Activated CD4-positive, alpha-beta T cell treated with anti-CD3 and anti-CD28 coated beads, Interleukin-2, amount 50 U/mL, for 48 hours (primary cell): ENCODE results near the gene SIAH1.

ENCODE experiments used
- DNase-seq, 2 experiments: peaks; one replicate each; pipeline ENCODE4 v3.0.0-alpha.2; 2020

The SIAH1 gene

DNA sequence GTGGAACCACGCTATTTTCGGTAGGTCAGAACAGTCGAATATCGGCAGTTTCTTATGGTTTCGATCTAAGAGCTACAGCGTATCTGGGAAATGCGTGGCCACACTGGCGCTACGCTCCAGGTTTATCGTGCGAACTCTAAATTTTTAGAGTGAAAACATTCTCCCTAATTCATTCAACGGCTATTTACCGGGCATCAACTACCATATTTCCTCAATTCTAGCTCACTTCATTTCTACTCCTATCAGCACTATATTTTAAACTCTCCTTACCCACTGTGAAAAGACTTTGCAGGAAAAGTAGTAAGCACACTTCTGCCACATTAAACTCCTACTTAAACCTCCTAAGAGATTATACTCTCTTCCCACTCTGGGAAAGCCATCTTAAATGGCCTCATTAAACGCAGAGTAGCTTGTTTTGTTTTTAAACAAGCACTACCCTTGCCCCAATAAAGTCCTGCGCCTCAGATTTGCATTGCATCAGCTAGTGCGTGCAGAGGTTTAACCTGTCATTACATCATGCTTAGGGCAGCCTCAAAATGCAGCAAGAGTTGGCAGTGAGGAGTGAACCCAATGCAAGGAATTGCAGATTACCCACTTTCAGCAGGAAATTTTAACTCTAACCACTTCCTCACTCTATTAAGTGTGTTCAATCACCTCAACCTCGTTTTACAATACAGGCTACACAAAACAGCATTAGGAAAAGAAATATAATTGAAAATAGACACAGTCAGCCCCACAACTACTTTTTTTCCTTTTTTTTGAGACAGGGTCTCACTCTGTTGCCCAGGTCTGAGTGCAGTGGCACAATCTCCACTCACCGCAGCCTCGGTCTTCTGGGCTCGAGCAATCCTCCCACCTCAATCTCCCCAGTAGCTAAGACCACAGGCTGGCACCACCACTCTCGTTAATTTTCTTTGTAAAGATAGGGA lies 18.8 kb downstream of the SIAH1 start:
- DNase-seq = peak; percentile 50

DNA sequence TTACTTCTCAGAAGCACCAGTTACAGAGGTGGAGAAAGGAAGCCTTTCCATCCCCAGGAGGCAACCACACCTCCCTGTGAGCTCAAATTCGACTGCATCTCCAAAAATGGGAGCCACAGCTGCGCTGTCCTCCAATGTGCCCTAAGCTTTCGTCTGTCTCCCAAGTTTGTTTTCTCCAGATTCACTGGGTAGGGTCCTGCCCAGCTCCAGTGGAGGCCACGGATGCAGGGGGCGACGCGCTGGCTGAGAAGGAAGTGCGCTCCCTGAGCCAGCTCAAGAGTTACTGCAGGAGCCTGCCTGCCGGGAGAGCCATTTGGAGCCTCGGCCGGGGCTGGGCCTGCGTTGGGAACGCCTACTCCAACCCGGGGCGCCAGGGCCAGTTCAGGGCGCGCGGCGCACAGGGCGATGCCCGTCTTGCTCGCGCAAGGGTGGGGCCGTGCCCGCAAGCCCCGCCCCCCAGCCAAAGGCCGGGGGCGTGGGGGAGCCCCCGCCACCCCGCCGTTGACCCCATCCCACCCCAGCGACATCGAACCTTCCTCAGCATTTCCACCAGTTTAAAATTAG lies 19.5 kb downstream of the SIAH1 start:
- peak; percentile 83 to 87 for DNase-seq

DNA sequence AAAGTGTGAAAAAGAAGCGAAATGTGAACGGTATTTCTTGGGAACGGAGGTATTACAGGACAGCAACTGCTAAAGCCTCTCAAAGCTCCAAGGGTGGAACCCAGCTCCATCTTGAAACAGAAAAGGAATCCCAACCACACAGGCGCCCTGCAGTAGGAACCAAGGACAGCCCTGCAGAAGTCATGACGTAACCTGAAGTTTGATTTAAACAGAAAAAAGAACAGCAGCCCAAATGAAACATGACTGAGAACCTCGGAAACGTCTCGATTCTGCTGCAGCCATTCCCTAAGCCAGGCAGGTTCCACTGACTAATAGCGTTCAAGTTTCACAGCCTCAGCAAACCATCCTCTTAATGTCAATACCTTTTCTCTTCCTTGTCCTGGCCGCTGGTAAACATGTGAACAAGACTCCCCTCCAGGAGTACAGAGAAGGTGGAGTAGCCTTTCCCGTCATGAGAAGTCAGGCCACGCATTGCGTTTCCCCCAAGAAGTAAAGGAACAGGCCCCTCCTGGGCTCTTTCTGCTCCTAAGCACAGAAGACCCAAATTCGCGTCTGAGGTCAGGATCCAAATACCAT lies 20.1 kb downstream of the SIAH1 start:
- DNase-seq = peak in 1 of 2 experiments; percentile 6

DNA sequence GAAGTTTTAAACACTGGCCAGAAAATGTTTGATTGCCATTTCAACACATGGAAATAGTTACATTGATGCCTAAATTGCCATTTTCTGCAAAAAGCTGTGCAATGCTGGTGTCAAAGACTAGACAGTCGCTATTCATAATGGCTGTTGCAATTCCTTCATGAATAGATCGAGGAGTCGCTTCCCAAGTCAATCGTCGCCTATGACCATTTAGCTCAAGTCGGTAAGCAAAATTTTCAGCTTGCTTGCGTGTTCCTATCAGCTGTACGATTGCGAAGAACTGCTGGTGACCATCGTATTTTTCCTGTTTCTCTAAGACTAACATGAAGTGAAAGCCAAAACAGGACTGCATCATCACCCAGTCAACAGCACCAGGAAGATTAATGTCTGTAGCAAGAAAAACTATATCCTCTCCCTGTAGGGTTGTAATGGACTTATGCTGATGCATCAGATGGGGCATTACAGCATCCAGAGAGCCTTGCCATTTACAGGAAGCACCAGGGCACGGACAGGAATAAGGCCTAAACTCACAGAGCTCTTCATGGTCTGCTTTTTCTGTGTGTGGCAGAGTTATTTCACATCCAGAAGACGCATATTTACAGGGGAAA lies 23.6 kb downstream of the SIAH1 start:
- no peak for DNase-seq

DNA sequence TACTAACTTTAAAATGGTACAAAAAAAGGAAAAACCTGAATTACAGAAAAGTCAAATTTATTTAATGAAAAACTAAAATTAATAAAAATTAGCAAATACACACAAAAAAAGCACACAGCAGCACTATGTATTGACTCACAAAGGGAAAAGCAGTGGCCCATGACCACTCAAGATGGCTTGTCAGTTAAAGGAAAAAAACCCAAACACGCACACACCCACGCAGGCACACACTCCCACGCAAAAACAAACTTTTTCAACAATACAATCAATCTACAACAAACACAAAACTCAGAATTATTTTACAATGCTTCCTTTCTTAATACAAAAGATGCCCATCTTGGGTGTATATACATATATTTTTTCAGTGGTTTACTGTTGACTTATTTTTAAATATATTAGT lies 24.2 kb downstream of the SIAH1 start:
- DNase-seq = no peak

DNA sequence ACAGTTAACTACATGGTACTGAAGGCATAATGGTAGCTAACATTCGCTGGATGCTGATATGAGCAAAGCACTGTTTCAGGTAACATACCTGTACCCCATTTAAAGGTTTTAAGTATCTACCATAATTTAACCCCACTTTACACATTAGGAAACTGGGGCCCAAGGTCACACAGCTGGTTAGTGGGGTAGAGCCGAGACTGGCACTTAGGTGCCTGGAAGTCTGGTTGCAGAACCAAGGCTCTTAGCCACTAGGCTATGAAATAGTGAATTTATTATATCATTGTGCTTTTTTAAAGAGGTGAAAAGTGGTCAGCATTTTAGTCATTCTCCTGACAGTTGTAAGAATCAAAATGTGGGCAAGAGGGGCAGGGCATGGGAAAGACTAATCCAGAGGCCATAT lies 25.2 kb downstream of the SIAH1 start:
- DNase-seq = no peak

DNA sequence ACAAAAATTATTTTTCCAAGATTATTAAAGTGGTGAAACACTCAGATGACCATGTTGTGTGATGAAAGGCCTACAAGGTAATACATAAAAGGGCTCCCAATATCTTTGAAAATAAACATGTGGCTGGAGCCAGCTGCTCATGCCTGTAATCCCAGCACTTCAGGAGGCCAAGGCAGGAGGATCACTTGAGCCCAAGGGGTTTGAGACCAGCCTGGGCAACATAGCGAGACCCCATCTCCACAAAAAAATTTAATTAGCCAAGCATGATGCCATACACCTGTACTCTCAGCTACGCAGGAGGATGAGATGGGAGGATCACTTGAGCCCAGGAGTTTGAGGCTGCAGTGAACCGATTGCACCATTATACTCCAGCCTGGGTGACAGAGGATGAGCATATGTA lies 26.8 kb downstream of the SIAH1 start:
- DNase-seq = no peak

DNA sequence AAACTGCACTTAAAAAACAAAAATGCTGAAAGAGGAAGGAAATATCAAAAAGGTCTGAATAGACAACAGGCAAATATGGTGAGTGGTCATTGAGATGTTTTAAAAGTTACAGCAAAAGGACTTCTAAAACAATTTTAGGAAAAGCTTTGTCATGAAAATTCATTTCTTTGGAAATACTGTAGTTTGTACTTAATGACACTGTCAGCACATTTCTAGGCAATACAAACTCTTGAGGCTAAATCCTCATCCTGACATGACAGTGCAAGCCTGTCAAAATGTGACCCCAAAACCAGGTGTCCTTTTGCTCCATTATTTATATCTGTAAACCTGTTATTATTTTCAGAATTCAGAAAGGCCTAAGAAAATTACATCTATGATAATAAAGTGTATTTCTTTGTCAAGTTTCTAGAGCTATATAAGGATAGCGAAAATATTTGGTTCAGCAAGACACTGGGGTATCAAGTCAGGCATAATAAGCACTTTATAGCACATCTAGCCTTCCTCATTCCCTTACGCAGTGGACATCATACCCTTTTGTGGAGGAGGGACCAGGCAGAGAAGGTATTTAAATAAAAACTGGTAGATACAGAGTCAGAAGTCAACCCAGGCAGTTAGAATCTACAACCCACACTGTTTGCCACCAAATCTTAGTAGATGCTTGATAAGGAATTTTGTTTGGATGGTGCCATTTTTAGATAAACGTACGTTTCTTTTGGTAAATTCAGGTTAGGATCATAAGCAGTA lies 28.4 kb downstream of the SIAH1 start:
- no peak for DNase-seq

DNA sequence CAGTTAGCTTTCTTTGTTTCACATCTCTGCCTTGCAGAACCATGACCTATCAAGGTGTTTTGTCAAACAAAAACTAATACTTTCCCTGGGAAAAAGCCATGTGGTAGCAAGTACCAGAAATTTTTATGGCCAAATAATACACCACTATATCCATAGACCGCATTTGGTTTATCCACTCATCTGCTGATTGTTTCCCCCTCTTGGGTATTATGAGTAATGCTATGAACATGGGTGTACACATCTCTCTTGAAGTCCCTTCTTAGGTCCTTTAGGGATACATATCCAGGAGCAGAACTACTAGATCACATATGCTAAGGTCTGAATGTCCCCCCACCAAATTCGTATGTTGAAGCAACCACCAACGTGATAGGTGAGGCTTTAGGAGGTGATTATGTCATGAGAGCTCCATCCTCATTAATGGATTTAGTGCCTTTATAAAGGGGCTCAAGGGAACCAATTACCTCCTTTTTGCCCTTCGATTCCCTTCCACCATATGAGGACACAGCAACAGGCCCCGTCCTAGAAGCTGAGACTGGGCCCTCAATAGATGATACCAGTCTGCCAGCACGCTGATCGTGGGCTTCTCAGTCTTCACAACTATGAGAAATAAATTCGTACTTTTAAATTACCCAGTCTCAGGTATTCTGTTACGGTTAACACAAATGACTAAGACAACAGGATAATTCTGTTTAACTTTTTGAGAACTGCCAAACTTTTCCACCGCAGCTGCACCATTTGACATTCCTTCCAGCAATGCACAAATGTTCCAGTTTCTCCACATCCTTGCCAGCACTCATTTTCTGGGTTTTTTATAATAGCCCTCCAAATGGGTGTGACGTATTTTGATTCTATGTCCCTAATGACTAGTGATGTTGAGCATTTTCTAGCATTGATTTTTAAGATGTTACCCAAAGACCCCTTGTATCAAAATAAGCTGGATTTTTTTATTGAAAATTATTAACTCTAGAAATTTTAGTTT lies 30.0 kb downstream of the SIAH1 start:
- DNase-seq = no peak

DNA sequence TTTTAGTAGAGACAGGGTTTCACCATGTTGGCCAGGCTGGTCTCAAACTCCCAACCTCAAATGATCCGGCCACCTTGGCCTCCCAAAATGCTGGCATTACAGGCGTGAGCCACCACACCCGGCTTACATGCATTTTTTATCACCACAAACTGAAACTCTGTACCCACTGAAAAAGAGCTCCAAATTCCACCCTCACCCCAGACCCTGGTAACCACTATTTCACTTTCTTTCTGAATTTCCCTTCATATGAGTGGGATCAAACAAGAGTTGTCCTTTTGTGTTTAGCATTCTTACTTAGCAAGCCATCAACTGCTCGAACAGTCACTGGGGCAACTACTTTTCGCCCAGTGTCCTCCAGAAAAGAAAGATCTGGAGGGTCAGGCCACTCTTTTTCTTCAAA lies 30.8 kb downstream of the SIAH1 start:
- DNase-seq = peak; percentile 8 to 23

DNA sequence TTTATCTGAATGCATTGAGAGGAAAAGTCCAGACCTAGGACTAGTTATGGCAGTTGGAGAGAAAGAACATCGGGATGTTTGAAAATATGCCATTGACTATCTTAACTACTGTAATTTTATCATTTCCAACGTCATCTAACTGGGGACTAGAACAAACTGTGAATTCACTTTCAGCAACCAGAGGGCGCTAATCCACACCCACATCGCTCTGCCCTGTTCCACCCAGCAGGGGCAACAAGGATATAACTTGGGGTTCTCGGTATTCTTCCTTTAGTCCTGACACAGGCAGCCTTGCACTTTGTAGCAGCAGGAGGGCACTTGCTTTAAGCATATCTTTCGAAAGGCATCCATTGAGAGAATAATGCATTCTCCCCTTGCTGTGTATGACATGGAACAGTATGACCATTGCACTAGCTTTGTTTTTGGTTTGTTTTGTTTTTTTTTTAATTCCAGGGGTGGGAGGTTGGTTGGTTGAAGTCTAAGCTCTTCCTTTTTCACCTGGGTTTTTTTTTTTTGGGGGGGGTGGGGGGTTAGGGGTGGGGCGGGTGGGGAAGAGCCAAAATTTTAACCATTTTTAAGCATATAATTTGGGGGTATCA lies 31.5 kb downstream of the SIAH1 start:
- DNase-seq = peak; percentile 54 to 59

DNA sequence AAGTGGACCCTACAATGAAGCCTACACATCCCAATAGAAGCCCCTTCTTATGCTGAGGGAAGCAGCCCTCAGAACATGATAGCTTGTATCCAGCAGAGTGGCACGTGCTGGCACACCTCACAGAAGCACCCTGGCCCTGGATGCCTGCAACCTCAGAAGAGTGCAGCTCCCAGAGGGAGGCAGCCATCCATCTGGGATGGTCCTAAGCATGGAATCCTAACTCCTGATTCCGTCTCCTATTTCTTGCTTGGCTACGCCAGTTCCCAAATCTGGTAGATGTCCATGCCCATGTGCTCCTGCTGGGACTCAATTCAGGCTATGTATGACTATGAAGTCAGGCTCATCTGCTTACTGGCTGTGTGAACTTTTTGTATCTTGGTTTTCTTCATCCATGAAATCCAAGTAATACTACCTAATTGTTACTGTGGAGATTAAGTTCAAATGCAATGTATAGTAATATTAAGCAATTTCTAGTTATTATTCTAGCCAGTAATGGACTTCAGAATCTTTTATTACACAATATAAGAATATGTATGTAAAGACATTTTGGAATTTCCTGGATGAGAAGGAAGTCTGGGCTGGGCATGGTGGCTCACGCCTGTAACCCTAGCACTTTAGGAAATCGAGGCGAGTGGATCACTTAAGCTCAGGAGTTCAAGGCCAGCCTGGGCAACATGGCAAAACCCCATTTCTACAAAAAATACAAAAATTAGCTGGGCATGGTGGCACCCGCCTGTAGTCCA lies 32.4 kb downstream of the SIAH1 start:
- no peak for DNase-seq

DNA sequence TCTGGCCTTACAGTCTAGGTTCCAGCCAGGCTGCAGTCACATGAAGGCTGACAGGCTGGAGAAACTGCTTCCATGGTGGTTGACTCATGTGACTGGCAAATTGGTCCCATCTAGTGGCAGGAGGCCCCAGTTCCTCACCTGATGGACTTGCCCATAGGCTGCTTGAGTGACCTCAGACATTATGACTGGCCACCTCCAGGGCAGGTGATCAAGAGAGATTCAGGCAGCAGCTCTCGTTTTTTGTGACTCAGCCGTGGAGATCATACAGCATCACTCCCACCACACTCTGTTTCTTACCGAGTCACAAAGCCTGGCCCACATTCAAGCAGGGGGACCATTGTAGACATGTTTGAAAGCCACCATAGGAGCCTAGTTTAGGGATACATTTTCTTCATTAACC lies 34.5 kb downstream of the SIAH1 start:
- DNase-seq = peak; percentile 5 to 19

DNA sequence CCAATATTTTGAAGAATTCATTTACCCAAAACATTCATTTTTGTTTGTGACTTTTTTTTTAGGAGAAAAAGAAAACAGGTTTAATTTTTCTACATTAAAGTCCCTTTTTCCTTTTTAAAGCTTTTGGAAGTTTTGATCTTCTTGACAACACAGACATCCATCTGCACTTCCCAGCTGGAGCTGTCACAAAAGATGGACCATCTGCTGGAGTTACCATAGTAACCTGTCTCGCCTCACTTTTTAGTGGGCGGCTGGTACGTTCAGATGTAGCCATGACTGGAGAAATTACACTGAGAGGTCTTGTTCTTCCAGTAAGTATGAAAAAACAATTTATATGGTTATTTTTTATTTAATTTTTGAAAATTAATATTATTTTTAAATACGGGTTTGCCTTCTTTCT lies 37.2 kb downstream of the SIAH1 start:
- DNase-seq = no peak

DNA sequence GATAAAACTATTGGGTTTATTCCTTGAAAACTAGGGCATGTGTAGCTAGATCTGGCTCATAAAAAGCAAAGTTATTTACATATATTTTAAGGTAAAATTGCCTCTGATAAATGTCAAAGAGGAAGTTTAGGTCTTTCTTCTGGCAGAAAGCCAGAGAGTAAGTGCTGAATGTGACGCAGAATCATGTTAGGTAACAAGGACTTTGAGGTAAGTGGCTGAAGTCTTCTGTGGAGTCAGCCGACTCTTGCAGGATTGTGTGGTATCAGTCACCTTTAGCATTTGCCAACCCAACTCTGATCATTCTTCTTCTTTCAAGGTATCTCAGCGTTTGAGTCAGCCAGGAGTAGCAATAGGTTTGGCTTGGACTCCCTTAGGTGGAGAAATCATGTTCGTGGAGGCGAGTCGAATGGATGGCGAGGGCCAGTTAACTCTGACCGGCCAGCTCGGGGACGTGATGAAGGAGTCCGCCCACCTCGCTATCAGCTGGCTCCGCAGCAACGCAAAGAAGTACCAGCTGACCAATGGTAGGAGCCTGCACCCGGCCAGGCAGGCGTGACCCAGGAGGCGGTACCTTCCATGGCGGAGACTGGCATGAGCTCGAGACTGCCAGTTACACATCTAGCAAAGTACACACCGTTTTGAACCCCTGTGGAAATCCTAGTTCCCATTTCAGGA lies 37.9 kb downstream of the SIAH1 start:
- DNase-seq = no peak

DNA sequence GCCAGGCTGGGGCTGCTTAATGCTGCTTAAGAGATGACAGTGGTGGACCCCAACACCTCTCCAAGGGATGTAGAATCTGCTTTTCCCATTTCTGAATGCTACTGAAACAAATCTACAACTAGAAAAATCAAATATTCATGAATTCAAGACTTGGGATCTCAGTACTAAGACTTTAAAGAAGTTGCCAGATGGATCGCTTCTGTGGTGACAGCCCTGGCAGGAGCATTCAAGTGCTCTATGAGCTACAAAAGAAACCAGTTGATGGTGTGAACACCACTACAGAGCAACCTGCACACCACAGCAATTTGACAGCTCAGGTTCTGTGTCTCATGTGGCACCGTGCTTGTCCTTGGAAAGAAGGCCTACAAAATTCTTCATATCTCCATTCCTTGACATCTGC lies 42.6 kb downstream of the SIAH1 start:
- no peak for DNase-seq

DNA sequence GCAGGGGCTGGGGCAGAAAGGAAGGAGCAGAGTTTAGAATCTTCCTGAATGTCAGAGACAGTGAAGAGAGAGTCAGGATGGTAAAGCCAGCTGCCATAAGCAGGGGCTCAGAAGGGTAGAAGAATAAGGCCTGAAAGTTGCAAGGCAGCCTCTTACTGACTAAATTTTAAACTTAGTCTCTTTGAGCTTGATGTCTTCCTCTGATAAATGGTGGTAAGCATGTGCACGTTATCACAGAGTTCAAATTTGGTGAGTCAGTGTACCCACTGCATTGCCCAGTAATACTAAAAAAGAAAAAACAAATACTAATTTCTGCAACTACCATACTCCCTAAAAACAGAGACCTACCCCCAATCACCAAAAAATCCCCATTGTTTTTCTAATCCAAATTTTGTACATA lies 45.2 kb downstream of the SIAH1 start:
- no peak for DNase-seq

DNA sequence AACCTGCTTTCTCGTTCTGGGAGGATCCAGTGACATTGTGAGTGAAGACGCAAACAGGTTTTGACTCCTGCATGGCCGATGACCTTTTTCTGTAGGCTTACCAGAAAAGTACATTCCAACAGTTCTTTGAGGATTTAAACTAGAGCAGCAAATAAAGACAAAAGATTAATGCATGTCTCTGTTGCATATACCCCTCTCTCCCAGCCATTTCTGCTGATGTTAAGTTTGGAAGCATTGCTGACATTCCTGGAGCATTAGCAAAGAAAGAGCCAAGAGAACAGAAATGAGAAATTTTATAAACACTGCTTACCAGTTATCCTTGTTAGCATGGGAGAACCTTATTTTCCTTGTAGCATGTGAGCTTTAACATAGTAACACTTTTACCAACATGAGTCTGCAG lies 49.3 kb downstream of the SIAH1 start:
- no peak for DNase-seq

DNA sequence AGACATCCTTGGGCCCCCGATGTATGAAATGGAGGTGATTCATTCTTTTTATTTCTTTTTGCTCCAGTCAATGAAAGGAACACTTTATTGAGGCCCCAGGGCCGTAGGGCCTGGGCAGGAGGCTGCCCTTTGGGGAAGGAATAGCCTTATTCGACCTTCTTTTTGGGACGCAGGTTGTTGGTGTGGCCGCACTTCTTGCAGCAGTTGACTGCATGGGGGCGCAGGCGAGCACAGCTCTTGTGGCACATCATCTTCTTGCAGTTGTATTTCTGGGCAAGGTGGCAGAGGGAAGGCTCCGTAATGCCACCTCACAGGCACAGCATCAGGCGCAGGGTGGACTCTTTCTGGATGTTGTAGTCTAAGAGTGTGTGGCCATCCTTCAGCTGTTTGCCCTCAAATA lies 50.9 kb downstream of the SIAH1 start:
- no peak for DNase-seq

DNA sequence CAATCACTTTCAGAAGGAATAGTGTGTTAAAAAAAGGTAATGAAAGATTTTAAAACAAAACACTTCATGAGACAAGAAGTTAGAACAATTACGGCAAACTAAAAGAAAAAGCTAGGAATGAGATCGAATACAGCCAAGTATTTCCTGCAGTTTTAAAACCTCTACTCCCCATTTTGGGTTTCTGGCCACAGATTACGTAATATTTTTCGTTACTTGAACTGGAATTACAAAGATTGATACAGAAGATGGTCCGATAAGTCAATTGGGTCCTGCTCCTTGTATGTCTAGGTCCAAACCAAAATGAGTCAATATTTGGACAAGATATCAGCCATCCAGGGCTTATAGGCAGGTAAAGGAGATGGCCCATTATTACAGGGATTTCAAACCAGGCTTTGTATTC lies 52.2 kb downstream of the SIAH1 start:
- no peak for DNase-seq
